ENCODE results near the gene TENM4.

Gene TENM4

DNA sequence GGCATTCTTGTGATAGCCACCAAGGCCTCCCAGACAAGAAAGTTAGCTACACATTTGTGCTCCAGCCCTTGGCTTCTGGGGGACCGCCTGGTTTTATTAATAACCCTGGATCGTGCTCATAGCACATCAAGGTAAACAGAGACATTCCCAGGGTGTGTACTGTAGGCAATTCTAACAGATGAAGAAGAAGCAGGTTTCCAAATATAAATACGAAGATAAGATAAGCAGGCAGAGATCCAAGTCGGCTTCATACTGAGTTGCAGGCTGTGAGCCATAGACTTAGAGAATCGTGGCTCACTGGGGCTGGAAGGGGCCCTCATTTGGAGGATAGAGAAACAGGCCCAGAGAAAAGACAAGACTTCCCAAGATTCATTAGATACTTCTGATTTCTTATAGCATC, 131.4 kb downstream of the TENM4 start:
- Histone ChIP-seq H3K27ac (no peak overlapping the region), H3K4me3 (no peak overlapping the region), H3K27me3 (no peaks in the 10 kb centered on the region), H3K36me3 (no peaks in the 10 kb centered on the region), H3K9me3 (no peaks in the 10 kb centered on the region), H3K4me1 (no peaks in the 10 kb centered on the region)
- TF ChIP-seq, protein P1, sequence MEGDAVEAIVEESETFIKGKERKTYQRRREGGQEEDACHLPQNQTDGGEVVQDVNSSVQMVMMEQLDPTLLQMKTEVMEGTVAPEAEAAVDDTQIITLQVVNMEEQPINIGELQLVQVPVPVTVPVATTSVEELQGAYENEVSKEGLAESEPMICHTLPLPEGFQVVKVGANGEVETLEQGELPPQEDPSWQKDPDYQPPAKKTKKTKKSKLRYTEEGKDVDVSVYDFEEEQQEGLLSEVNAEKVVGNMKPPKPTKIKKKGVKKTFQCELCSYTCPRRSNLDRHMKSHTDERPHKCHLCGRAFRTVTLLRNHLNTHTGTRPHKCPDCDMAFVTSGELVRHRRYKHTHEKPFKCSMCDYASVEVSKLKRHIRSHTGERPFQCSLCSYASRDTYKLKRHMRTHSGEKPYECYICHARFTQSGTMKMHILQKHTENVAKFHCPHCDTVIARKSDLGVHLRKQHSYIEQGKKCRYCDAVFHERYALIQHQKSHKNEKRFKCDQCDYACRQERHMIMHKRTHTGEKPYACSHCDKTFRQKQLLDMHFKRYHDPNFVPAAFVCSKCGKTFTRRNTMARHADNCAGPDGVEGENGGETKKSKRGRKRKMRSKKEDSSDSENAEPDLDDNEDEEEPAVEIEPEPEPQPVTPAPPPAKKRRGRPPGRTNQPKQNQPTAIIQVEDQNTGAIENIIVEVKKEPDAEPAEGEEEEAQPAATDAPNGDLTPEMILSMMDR (IDR thresholded peaks at IDR 0.05) = no peak
- no peak for DNase-seq
- intact Hi-C loops (cut with DNase I; ENCODE audit: low total_unique reads) = no loop called here

DNA sequence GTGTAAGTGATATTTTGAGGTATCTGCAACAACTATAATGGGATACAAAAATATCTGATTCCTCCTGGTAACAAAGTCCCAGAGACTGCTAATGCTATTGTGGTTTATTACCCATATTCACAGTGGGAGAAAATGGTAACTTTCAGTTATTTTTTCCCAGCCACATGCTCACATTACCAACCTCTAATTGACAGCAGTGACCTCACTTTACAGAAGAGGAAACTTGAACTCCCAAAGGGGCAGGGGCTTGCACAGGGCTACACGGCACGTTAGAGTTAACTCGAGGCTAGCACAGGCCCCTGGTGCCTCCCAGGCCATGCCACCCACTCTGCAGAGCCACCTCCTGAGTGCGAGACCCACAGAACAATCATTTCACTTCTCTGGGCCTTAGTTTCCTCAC, 132.4 kb downstream of the TENM4 start:
- no peak for DNase-seq
- intact Hi-C loops (cut with DNase I; ENCODE audit: low total_unique reads) = no loop called here
- no peaks in the 10 kb centered on the region for H3K36me3 ChIP-seq
- H3K27ac ChIP-seq = no peak overlapping the region
- H3K9me3 ChIP-seq = no peaks in the 10 kb centered on the region
- no peaks in the 10 kb centered on the region for H3K4me1 ChIP-seq
- no peak overlapping the region for H3K4me3 ChIP-seq
- TF ChIP-seq, protein P1 (IDR thresholded peaks at IDR 0.05) = no peak
- no peaks in the 10 kb centered on the region for H3K27me3 ChIP-seq

DNA sequence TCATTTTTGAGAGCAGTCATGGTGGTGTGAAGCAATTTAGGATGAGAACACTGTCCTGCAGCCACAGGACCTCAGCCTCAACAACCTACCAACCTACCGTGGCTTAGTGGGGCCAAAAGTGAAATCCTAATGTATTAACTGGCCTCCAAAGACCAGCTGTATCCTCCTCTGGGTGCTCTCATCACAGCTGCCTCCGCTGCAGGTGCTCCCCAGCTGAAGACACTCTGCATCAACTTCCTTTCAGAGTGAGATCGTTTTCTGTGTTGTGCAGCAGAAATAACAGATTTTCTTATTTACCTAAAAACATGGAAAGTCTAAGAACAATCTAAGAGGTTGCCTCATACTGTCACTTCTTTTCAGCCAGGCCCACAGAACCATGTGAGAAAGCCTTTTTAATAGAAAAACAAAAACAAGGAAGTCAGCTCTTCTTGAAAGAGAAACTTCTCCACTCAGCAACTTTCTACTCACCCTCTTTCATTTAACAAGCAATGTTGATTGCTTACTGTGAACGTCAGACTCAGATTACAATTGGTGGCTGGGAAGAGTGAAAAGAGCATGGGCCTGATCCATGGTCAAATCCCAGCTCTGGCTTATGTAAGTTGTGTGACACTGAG, 136.1 kb downstream of the TENM4 start:
- H3K4me3 ChIP-seq = no peak overlapping the region
- no peaks in the 10 kb centered on the region for H3K9me3 ChIP-seq
- intact Hi-C loops (cut with DNase I; ENCODE audit: low total_unique reads) = no loop called here
- H3K27ac ChIP-seq = no peak overlapping the region
- TF ChIP-seq, protein P1 (IDR thresholded peaks at IDR 0.05) = no peak
- DNase-seq = no peak
- H3K36me3 ChIP-seq = no peaks in the 10 kb centered on the region
- no peaks in the 10 kb centered on the region for H3K27me3 ChIP-seq
- H3K4me1 ChIP-seq = no peaks in the 10 kb centered on the region

DNA sequence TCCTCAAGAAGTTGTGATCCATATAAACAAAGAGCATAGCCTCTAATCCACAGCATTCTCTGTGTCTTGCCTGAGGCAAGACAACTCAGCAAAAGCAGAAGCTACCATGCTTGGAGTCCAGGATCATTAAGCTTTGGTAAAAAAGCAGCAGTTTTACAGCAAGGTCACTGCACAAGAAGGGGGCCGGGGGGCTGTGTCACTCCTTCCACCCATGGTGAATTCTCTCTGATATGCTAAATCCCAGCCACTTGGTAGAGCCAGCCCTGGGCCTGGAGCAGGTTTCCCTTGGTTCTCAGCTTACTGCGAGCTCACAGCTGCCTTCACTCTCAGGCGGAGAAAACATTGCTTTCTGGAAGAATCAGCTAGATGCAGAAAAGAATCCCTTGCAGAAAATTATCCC, 144.7 kb downstream of the TENM4 start:
- DNase-seq = no peak
- no peaks in the 10 kb centered on the region for H3K36me3 ChIP-seq

DNA sequence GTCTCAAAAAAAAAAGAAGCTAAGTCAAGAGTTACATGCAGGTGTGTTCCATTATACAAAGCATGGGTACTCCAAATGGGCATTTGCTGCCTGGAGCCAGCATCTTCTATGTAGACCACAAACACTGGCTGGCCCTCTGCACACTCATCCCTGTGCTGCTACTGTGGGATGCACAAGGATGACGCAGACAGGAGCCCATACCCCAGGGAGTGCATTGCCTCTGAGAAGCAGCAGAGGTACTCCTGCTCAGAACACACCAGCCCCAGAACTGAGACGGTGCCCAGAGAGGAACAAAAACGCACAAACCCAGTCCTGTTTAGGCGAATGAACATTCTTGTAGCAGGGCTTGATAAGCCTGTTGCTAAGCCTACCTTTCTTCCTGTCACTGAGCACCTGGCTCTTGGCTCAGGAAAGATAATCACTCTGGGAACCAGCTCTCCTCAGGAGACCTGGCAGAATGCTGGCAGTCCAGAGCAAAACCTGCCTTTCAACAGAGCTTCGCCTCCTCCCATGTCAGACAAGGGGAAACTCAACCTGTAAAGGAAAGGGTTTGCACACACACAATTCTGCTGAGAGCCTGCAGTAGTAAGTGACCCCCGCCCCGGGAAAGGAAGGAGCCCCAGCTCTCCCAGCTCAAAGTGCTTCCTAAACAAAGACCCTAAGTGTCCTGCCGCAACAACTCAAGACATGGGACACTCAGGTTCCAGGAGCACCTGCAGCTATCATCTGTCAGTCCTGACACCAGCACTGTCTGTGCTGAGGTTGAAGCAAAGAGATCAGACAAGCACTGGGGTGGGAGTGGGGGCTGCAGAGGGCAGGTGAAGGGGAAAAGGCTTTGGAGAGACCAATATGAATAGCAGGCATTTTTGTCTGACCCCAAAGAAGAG, 145.7 kb downstream of the TENM4 start:
- intact Hi-C loops (cut with DNase I; ENCODE audit: low total_unique reads) = no loop called here
- H3K4me1 ChIP-seq = no peaks in the 10 kb centered on the region
- TF ChIP-seq, protein P1 (IDR thresholded peaks at IDR 0.05) = no peak
- H3K4me3 ChIP-seq = no peak overlapping the region
- H3K27ac ChIP-seq = no peak overlapping the region
- H3K27me3 ChIP-seq = no peaks in the 10 kb centered on the region
- H3K9me3 ChIP-seq = no peaks in the 10 kb centered on the region
- DNase-seq = no peak
- no peaks in the 10 kb centered on the region for H3K36me3 ChIP-seq

More for the DNA sequence above, 144.7 kb downstream of the TENM4 start:
- Histone ChIP-seq H3K9me3 (no peaks in the 10 kb centered on the region), H3K27ac (no peak overlapping the region), H3K27me3 (no peaks in the 10 kb centered on the region), H3K4me1 (no peaks in the 10 kb centered on the region), H3K4me3 (no peak overlapping the region)
- intact Hi-C loops (cut with DNase I; ENCODE audit: low total_unique reads) = no loop called here
- TF ChIP-seq, protein P1 (IDR thresholded peaks at IDR 0.05) = no peak
